Measurements from ENCODE around the gene PCDHA10.

GRCh38 chr5:140821375-140822280, 34.1 kb upstream of the PCDHA10 start, which contains the start of gene PCDHA5:
- TF ChIP-seq CTCF (IDR thresholded peaks at IDR 0.05) (peak in 1 of 6 experiments; percentile 12), POLR2A (IDR thresholded peaks at IDR 0.05) (no peak)
